ENCODE results near the gene PPFIBP1.
A peak's percentile ranks its signal among the peaks of the same experiment; 100 is the strongest.

Gene PPFIBP1

DNA sequence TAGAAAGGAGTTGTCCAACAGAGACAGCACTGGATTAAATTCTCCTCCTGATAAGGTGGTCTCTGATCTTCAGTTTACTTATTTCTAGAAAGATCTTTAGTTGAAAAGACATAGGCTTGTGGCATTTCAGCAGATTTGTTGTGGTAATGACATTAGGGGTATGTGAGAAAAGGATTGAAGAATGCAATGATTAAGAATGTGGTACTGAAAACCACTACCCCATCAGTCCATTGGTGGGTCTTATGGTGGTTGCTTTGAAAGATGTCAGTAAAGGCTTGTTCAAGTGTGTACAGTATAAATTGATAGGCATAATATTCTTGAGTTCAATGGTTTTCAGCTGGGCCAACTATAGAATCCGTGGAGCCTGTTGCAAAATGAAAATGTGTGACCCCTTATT is 10.8 kb downstream of the PPFIBP1 start:
- no peak overlapping the region for H3K4me3 ChIP-seq
- TF ChIP-seq, protein P1, sequence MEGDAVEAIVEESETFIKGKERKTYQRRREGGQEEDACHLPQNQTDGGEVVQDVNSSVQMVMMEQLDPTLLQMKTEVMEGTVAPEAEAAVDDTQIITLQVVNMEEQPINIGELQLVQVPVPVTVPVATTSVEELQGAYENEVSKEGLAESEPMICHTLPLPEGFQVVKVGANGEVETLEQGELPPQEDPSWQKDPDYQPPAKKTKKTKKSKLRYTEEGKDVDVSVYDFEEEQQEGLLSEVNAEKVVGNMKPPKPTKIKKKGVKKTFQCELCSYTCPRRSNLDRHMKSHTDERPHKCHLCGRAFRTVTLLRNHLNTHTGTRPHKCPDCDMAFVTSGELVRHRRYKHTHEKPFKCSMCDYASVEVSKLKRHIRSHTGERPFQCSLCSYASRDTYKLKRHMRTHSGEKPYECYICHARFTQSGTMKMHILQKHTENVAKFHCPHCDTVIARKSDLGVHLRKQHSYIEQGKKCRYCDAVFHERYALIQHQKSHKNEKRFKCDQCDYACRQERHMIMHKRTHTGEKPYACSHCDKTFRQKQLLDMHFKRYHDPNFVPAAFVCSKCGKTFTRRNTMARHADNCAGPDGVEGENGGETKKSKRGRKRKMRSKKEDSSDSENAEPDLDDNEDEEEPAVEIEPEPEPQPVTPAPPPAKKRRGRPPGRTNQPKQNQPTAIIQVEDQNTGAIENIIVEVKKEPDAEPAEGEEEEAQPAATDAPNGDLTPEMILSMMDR (IDR thresholded peaks at IDR 0.05), result no peak
- H3K4me1 ChIP-seq, result peaks cover 0 to 40% (median 26%) of the 10 kb centered on the region in 4 donors
- no peaks in the 10 kb centered on the region for H3K9me3 ChIP-seq
- intact Hi-C loops (cut with DNase I; ENCODE audit: low total_unique reads), result no loop called here
- DNase-seq, result no peak
- peaks cover 0 to 8% (median 0%) of the 10 kb centered on the region in 3 donors for H3K36me3 ChIP-seq
- H3K27me3 ChIP-seq, result no peaks in the 10 kb centered on the region
- H3K27ac ChIP-seq, result no peak overlapping the region

- intact Hi-C loops (cut with DNase I; ENCODE audit: low total_unique reads), result no loop called here
- peaks cover 0 to 46% (median 26%) of the 10 kb centered on the region in 4 donors for H3K4me1 ChIP-seq
- H3K27ac ChIP-seq, result no peak overlapping the region
- TF ChIP-seq, protein P1 (IDR thresholded peaks at IDR 0.05), result no peak
- H3K36me3 ChIP-seq, result peaks cover 0 to 8% (median 0%) of the 10 kb centered on the region in 3 donors
- H3K4me3 ChIP-seq, result no peak overlapping the region
- H3K9me3 ChIP-seq, result no peaks in the 10 kb centered on the region
- DNase-seq, result no peak
- H3K27me3 ChIP-seq, result no peaks in the 10 kb centered on the region
Measured at GRCh38 chr12:27535318-27535717, 11.3 kb downstream of the PPFIBP1 start.

DNA sequence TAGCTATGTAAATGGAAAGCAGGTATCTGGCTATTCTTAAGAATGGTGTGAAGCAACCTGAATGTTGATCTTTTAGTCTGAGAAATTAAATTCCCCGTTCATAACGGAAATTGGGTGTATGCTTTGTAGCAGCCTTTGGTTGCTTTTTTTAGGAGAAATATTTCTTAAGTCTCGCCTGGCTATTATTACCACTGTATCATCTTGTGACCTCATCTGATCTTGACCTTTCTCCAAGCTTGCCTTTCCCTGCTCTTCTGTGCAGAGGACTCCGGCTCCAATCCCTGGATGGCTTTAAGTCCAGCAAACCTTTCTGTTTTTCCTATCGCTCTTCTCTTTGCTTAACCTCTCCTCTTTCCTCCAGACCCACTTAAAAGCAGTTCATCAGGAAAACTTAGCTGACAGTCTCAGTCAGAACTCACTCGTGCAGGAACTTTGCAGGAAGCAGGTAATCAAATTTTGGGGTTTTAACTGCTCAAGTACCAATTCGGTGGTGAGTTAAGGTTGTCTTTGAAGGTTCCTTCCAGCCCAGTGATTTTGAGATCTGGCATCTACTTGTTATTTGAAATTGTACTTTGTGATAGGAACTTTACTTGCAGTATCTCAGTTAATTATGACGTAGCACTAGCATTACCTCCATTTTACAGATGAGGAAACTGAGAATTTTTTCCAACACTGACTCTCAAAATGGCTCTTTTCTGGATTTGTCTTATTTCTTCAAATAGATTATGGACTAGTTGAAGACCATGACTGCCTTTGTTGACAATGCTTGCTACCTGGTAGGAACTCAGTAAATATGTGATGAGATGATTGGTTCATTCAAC is 14.1 kb downstream of the PPFIBP1 start:
- Histone ChIP-seq H3K27ac (peak overlapping the region; percentile 21), H3K4me3 (no peak overlapping the region), H3K9me3 (no peaks in the 10 kb centered on the region), H3K27me3 (no peaks in the 10 kb centered on the region), H3K4me1 (peaks cover 0 to 59% (median 25%) of the 10 kb centered on the region in 4 donors), H3K36me3 (peaks cover 0 to 8% (median 0%) of the 10 kb centered on the region in 3 donors)
- no peak for DNase-seq
- intact Hi-C loops (cut with DNase I; ENCODE audit: low total_unique reads), result no loop called here
- TF ChIP-seq, protein P1 (IDR thresholded peaks at IDR 0.05), result no peak

DNA sequence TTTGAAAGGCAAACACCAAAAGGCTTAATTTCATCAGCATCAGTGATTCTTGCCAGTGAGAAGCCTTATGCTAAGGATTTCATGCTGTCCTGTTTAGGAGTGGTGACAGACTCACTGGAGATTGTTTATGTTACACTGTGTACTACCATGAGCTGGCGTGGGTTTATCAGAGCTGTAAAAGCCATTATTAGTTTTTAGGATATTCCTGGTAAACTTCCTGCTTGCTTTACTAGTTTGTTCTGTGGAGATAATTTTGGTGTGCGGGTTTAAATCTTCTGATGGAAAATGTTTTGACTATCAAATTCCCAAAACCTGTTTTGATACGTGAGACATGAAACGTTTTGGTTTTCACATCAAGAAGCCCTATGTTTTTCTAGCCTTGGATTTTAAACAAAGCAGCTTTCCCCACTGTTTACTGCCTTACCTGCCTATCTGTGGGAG is 15.2 kb downstream of the PPFIBP1 start:
- TF ChIP-seq, protein P1 (IDR thresholded peaks at IDR 0.05), result no peak
- DNase-seq, result no peak
- no peak overlapping the region for H3K4me3 ChIP-seq
- no peaks in the 10 kb centered on the region for H3K27me3 ChIP-seq
- H3K4me1 ChIP-seq, result peaks cover 0 to 64% (median 25%) of the 10 kb centered on the region in 4 donors
- peak overlapping the region; percentile 19 to 38 for H3K27ac ChIP-seq
- intact Hi-C loops (cut with DNase I; ENCODE audit: low total_unique reads), result no loop called here
- peaks cover 0 to 8% (median 0%) of the 10 kb centered on the region in 3 donors for H3K36me3 ChIP-seq
- H3K9me3 ChIP-seq, result no peaks in the 10 kb centered on the region

DNA sequence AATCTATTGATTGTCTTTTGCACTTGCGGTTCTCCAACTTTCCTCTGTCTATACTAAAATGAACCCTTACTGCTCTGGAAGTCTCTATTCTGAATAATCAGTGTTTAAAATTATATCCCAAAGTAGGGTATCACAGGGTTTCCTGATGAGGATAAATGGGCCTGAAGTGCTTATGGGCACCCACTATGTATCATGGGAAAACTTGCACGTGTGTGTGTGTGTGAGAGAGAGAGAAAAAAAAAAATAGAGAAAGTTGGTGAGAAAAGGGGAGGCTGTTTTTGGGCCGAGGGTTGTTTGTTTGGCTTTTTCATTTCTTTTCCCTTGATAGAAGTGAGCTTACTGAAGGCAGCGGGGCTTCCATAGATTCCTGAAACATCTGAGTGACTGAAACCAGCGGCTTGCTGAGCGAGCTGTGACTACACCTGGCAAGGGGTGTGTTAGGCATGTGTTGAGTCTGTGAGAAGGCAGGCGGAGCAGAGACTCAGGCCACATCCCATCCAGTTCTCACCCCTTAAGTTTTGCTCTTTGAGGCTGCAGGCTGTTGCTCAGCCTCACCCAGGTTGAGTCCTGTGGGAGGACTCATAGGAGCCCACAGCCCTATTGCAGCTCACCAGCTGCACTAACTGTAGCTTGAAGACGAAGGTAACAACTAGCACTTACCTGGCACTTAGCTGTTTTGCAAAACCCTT is 17.2 kb downstream of the PPFIBP1 start:
- TF ChIP-seq, protein P1 (IDR thresholded peaks at IDR 0.05), result no peak
- H3K4me1 ChIP-seq, result peaks cover 0 to 77% (median 34%) of the 10 kb centered on the region in 4 donors
- H3K27me3 ChIP-seq, result no peaks in the 10 kb centered on the region
- no peak overlapping the region for H3K4me3 ChIP-seq
- peaks cover 0 to 2% (median 0%) of the 10 kb centered on the region in 3 donors for H3K36me3 ChIP-seq
- H3K27ac ChIP-seq, result no peak overlapping the region
- no peak for DNase-seq
- H3K9me3 ChIP-seq, result no peaks in the 10 kb centered on the region
- intact Hi-C loops (cut with DNase I; ENCODE audit: low total_unique reads), result no loop called here
